GM21717 (cell line): ENCODE results near the gene ANKH.

Experiments
- ATAC-seq: cut with Tn5 transposase; IDR thresholded peaks from one replicate; pipeline ENCODE4 v1.9.1; 2021; ENCODE audit warnings: mild to moderate bottlenecking, moderate library complexity; ENCODE audit not compliant: unreplicated experiment

ANKH gene

DNA sequence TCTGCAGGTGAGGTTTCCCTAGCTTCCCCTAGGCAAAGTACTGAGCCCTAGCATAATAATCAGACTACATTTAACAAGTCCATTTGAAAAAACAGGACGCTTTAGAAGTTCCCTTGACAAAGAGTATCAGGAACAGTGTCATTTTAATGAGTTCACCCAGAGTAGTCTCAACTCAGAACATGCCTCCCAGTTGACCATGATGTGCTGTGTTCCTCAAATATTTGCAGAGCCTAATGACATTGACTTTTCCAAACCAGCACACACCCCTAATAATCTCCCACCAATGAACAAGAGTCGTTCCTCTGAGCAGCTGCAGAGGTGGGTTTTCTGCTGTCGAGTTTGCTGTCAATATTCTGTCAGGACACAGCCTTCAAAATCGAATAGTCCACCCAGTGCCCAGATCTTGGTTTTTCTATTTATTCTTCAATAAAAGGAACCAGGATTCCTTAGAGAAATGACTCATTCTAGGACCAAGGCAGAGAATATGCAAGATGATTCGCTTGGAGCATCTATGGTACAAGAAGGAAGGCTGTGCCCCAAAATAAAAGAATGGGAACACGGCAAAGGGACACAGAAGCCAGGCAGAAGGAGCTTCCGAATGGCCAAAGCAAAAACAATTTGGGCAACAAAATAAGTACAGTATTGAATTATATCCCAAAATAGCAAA lies 149.5 kb downstream of the ANKH start:
- no peak for ATAC-seq

DNA sequence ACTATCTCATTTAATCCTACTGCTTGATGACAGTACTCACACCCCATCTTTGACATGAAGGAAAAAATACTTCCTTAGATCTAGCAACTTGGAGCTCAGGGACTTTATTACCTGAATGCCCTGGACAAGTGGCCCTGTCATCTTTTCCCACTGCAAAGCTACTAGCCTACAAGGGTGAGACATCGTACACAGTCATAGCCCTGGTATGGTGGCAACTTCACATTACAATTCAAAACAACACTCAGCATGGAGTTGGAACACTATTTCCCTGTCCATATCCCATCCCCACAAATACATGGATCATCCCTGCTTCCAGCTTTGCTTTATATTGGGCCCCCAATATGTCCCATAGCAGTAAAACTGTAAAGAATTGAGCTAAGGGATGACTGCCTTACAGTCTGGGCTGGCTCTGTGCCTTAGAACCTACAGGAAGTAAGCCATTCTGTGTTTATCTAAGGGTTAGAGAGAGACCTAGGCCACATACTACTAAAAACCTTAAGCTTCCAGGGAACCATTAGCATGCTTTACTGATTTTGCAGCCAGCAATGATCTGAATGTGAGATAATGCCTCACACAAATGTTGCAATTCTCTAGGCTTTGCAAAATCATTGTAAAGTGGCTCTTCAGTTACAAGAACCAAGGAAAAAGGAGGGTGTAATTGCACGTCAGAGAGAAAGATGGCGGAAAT lies 151.2 kb downstream of the ANKH start:
- no peak for ATAC-seq

DNA sequence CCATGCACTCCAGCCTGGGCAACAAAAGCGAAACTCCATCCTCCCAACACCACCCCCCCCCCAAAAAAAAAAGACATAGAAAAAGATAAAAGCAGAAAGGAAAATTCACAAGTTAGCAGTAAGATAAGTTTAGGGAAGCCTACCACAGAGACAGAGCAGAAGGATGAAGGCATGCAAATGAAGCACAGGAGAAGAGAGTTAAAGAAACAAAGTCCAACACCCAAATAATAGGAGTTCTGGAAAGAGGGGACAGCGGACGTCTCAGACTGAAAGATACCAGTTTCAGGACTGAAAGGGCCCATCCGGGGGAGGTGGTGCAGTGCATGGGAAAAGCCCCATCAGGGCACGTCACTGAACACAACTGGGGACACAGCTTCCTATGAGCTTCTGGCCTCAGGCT lies 152.8 kb downstream of the ANKH start:
- no peak for ATAC-seq

DNA sequence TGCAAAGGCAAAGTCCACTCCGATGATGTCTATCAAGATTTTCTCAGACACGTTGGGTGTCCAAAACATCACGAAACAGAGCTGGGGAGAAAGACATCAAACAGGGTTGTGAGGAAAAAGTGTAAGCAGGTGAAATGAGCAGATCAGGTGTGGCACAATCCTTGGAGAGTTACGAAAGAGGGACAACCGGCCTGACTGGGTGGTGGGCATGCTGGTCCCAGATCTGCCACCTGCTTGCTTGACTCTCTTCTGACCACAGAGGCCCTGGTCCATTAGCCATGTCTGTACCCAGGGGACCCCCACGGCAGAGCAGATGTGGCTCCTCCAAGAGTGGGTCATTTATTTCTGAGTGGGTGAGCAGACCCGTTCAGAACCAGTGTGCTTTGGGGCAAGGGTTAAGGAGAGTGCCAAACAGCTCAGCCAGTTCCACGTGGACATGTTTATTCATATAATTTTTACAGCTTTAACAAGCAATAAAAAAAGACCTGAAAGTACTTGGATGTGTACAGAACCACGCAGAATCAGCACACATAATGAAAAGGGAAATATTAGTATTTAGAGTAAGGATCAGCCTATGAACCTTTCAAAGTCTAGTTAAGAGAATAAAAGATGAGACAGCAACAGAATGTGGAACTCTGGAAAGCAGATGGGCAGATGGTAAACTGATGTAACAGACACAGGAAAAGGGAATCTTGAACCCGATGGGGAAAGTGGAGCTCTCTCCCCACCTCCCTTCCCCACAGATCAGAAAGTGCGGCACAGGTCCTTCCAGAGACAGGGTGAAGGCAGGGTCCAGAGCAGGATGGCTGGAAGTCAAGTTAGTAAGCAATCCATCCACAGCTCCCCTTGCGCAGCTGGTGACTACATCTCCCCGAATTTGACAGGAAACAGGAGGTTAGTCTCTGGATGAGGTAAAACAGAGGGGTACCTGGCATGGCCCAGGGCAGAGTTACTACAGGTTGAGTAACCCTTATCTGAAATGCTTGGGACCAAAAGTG lies 154.5 kb downstream of the ANKH start:
- ATAC-seq: no peak

DNA sequence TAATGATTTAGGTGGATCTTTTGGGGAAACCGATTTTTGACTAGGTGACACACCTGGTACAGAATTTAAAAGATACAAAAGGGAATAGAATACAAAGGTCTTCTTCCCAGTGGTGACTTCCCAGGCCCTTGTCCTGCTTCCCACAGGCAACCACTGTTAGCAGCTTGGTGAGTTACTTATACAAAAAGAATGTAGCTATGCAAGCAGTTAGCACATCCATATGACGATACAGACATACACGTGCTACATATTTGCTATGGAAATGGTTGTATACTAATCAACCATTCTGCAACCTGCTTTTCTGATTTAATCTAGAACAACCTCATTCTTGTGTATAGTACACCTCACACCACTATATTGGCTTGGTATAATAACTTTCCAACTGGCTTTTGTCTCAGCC lies 156.1 kb downstream of the ANKH start:
- ATAC-seq: no peak

DNA sequence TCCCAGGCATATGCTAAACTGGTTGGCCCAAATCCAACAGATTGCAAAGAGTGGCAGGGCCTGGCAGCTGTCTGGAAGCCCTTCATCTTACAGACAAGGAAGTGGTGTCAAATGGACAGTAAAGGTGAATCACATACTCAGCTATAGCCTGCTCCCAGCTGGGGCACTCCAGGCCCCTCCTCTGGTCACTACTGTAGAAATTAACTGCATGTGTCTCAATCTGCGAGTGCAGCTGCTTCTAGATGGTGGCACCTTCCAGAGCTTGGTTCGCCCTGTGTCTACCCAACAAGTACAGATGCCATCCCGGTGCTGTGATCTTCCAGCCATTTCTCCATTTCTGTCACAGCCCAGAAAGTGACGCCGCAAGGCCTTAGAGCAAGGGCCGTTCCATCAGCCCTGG lies 156.9 kb downstream of the ANKH start:
- no peak for ATAC-seq

DNA sequence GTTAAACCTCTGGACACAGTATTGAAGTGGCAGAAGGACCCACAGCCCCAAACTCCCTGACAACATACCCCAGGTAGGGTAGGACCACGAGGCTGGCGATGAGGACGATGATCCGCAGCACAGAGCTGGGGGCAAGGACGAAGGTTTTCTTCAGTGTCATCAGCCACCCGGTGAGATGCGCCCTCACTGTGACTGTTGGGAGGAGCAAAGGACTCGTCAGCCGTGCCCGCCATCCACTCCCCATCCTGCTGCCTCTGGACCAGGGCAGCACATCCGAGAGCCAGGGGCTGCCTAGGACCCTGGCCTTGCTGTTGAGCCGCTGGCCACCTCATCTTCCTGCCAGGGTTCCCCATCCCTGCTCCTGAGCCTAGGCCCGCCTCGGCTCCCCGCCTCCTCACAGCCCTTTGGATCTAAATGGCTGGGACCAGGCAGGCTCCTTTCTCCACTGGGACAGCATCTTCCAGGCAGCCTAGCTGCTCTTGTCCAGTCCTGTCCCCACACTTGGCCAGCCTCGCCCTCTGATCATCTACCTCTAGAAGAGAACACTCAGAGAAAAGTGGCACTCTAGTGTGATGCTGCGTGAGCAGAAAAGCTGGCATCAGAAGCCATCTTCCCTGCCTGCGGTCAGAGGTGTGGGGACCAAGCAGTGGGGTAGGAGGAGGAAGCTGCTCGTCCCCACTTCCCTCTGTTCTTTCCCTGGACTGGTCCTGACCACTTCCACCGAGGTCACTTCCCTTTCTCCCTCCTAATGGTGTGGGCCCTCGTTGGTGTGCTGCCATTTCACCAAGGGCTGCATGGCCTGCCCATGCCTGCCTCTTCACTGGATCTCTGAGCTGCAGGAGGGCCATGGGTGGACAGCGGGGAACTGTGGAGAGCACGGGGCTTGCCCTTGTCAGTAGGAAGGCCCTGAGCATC lies 157.8 kb downstream of the ANKH start:
- ATAC-seq: no peak

DNA sequence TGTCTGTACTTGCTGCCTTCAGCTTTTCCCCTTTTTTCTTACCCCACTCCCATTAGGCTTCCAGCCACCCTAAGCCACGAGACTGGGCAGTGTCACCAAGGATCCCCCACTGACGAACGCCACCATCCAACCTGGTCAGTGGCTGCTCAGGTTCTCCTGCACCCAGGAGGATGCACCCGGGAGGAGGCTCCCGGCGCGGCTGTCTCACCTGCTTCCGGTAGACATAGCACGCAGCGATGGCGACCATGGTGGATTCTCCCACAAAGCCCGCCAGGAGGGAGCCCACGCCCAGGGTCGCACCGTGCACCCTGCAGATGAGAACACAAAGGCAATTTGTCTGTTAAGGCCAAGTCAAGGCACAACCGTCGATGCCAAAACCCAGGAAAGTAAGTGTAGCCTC lies 158.9 kb downstream of the ANKH start:
- ATAC-seq: no peak

DNA sequence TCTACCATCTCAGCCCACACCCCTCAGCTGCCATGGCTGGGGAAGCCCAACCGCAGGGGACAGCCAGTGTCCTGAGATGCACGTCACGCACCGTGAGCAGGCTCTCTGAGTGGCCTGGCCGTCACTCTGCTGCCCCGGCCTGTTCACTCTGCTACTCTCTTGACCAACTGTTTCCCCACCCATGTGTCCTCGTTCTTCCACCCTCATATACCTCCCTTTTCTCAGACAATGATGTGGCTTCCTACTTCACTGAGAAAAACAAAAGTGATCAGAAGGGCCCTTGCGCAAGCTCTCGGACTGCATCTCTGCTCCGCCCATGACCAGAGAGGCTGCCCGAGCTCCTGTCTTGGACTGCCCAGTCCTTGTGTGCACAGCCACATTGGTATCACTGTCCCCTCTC lies 159.4 kb downstream of the ANKH start:
- no peak for ATAC-seq

DNA sequence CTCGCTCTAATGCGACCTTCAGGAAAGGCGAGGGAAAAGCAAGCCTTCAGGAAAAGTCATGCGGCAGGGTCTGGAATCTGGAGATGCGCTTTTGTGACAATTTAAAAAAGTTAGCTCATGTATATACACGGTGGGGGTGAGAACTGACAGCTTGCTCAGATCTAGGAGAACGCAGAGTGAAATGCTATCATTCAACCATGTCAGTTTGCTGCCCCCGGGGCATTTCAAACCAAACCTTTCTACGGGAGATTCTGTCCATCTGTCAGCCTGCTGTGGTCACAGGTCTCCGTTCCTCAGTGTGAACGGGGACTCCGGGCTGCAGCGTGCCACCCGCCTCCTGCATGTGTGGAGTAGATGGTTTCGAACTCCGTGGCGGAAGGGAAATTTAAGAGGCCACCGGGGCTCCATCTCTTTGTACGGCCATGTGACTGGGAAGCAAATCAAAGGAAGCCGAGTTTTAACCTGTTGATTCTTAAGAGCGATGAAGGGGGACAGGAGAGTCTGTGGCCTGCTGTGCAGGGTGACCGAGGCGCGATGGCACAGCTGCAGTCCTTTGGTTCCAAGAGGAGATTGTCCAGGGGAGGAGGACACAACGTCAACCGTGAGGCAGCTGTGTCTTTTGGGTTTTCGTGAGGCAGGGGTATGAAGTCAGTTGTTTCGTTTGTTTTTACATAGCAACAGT lies 161.1 kb downstream of the ANKH start:
- no peak for ATAC-seq

DNA sequence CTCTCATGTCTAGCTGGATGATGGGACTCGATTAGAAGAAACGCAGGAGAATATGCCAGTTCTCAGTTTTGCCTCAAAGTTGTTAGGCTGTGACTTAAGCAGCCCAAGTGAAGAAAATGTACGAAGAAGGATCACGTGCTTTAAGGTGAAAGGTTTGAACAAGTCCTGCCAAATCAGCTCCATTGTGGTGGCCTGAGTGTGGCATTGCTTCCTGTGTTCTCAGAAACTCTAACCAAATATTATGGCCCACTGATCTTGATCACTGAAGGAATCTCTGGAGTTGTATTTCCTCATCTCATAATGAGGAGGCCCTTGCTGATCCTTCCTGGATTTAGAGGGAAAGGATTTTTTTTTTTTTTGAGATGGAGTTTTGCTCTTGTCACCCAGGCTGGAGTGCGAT lies 163.0 kb downstream of the ANKH start:
- no peak for ATAC-seq

DNA sequence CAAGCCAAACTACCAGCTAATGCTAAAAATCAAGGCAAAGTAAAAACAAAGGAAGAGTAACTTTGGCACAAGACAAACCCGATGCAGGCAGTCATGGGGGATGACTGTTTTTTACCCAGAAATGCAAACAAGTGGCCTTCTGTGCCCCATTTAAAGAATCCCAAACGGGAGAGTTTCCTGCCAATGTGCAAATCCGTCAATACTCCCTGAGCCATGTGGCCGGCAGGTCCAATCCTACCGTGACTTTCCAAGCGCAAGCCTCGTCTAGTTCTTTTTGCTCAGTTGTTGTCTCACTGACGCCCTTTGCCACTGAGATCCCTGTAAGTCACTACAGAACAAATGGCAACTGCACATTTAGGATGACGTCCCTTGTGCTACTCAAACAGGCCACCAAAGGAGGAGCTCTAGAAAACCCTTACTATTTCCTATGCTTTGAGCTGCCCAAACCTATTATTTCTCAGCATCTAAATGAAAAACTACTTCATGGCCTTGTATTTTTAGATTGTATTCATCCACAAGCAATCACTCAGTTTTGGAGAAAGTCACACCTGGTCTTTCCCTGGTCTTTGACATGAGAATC lies 163.7 kb downstream of the ANKH start:
- no peak for ATAC-seq

DNA sequence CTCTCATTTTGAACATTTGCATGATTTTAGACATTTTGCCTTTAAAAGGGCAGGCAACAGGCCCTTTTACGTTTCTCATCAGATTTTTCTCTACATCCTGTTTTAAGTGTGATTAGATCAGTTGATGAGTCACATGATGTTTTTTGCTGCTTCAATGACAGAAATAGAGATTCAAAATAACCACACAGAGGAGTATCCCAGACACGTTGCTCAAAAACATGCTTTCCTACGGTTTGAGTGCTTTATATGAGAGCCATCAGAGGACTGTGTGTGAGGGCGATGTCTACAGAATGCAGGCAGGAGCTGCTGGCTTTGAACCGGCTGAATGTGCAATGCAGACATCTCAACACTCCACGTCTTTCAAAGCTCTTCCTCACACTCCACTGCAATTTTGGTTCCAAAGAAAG lies 165.0 kb downstream of the ANKH start:
- ATAC-seq: no peak

DNA sequence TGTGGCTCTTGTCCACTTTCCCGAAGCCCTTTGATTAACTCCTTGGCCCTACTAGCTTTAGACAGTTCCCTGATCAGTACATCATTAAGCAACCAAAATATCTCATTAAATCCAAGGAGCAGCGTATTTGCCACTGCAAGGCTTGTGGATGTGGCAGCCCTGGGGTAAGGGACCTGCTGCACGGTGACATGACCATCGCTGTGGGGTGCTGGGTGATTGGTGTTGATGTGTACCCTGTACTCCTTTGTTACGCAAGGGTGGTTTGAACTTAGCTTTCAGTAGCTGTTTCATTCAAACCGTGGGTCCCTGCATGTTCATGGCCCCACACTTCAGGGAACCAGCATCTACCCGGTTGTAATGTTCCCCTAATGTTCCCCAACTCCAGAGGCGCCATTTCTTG lies 166.0 kb downstream of the ANKH start:
- ATAC-seq: no peak

DNA sequence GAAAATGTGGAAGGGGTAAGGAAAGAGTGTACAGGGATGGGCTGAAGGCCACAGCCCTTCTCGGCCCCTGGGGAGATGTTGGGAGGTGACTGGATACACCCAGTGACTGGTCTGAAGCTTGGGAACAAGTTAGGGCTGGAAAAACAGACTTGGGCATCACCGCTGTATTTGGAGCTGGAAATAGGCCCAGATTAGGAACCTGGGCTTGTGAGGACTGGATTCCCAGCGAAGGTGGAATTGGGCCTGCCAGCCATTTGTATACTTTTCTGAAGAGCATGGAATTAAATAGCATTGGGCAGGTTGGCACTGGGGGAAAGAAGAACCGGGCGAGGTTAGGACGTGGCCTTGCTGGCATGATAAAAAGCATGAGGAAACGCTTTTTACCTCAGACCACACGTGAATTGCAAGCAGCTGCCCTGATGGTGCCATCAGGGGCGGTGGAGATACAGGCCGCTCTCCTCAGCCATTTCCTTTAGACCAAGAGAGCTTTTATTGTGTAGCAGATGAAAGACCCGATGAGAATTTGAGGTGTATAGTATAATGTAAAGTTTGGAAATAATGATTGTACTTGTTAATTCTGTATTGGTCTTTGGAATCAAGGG lies 169.2 kb downstream of the ANKH start:
- ATAC-seq: no peak

DNA sequence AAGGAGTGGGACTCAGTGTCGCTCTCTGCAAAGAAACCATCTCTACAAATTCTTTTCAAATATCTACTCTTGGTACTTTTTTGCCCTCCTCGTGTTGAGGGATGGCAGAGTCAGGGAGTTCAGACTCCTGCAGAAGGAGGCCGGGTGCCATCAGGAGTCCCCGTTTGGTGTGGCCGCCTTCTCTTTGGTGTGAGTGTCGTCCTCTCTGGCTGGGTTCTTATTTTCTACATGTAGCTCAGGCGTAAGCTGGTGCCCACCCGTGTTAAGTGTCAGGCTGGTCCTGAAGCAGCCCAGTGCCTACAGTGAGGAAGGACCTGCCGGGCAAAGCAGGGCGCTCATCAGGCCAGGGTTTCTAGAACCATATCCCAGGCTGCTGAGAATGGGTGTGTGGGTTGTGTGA lies 170.0 kb downstream of the ANKH start:
- ATAC-seq: no peak

DNA sequence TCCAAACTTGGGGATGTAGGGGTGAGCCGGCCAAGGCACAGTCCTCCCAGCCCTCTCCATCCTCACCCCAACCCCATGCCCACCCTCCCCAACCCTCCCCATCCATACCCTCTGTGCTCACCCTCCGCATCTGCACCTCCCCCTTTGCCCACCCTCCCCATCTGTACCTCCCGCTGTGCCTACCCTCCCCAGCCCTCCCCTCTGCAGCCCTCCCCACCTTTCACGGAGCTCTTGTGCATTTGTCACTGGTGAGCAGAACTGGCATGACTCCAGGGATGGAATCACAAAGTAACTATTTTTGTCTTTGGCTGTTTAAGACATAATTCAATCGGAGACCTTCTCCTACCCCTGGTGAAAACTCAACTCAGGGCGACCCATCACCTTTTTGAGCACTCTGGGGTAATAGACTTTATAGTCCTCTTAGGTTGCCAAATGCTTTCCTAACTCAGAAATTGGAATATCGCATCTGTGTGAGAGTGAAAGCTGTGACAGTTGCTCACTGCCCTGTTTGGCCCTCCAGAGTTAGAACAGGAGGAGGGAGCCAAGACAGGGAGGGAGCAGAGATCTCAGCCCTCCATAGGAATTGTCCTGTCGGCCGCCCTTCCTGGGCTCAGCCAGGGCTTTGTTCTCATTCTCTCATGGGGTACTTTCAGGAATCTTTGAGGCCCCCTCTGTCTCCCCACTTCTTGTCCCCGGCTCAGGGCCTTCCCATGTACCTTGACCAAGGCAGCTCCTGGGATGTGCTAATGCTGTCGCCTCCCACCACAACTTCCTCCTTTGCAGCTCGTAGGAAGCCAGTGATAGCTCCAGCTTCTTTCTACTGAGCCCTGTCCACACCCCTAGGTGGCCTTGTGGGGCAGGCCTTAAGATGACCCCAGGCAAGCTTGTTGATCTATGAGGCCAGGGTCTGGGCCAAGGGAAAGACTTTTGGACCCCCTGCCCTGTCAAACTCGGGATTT lies 170.8 kb downstream of the ANKH start:
- ATAC-seq: no peak

DNA sequence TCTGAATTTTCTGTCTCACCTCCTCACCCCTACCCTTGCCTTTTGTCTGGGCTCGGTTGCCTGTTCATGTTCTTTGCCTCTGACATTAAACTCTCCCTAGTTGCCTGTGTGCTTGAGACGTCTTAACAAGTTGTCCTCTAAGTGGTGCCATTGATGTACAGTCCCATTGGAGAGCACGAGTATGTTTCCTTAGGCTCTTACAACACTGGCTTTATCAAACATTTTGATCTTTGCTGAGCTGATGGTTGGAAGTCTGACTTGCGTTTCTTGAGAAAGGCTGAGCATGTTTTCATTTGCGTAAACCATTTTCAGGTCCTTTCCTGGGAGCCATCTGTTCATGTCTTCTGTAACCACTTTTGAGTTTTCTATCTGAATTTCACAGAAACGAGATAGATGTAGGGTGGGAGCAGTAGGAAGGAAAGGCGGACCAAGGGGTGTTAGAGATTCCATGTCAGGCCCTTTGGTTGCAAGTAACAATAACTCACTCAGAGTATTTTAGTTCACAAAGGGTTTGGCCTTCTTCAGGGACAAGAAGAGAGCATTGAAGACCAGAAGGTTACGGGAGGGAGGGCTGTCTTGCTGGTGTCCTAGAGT lies 171.7 kb downstream of the ANKH start:
- no peak for ATAC-seq
